SH-SY5Y (cell line): ENCODE results near the gene THBD.

Experiments
- GATA2 ChIP-seq: IDR thresholded peaks from 2 replicates; pipeline ENCODE4 v1.6.1; 2011; ENCODE audit warnings: mild to moderate bottlenecking, low read depth, low read length
- GATA3 ChIP-seq: IDR thresholded peaks from 2 replicates; pipeline ENCODE4 v1.6.1; 2011; ENCODE audit warnings: low read depth, mild to moderate bottlenecking, low read length, moderate library complexity

GRCh38 chr20:23085436-23086055 lies 36.1 kb upstream of the THBD start:
- TF ChIP-seq GATA2 (no peak), GATA3 (no peak)
